Measurements from ENCODE around the gene USH2A. TPM values are rescaled to one million over a fixed set of nuclear protein-coding genes. Genes with fewer than 3 reads are reported as not detected.

USH2A gene
- total RNA-seq, 2 experiments from 2014 or later, result not detected

DNA sequence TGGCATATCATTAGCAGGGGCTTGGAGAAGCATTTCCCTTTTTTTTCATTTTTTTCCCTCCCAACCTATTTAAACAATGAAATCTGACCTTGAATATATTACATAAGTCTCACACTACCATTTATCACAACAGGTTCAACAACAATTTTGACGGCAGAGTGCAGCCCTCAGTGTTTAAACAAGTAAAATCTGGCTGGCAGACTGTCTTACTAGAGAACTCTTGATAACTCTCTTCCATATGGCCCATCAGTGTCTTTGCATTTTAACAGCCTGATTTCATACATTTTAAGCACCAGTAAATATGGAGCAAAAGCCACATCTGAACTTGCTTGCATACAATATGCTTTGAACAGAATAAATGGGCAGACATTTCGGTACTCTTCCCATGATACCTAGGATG is 643.1 kb downstream of the USH2A start:
- DNase-seq, result no peak
- Mint-ChIP-seq H3K4me3 (no peak overlapping the region), H3K27ac (no peak overlapping the region), H3K27me3 (no peaks in the 10 kb centered on the region), H3K9me3 (peaks cover 3% of the 10 kb centered on the region), H3K4me1 (ENCODE audit: low read depth) (no peaks in the 10 kb centered on the region), H3K36me3 (ENCODE audit: low read depth) (no peaks in the 10 kb centered on the region)
- H3K27me3 ChIP-seq (ENCODE audit: control insufficient read depth in 1 of 2, insufficient read depth in 2 of 2, low read length in 2 of 2), result no peaks in the 10 kb centered on the region
- no peak overlapping the region for H3K27ac ChIP-seq (ENCODE audit: low read depth in 1 of 2, low read length in 2 of 2)
- no peak overlapping the region for H3K4me3 ChIP-seq (ENCODE audit: low read length)
- H3K9me3 ChIP-seq (ENCODE audit: control insufficient read depth in 1 of 2, insufficient read depth in 1 of 2, low read length in 2 of 2), result peaks cover 0 to 3% of the 10 kb centered on the region in 2 experiments
- H3K36me3 ChIP-seq (ENCODE audit: insufficient read depth, low read length), result no peaks in the 10 kb centered on the region
- no peaks in the 10 kb centered on the region for H3K4me1 ChIP-seq (ENCODE audit: insufficient read depth, low read length)
- TF ChIP-seq, protein P1, sequence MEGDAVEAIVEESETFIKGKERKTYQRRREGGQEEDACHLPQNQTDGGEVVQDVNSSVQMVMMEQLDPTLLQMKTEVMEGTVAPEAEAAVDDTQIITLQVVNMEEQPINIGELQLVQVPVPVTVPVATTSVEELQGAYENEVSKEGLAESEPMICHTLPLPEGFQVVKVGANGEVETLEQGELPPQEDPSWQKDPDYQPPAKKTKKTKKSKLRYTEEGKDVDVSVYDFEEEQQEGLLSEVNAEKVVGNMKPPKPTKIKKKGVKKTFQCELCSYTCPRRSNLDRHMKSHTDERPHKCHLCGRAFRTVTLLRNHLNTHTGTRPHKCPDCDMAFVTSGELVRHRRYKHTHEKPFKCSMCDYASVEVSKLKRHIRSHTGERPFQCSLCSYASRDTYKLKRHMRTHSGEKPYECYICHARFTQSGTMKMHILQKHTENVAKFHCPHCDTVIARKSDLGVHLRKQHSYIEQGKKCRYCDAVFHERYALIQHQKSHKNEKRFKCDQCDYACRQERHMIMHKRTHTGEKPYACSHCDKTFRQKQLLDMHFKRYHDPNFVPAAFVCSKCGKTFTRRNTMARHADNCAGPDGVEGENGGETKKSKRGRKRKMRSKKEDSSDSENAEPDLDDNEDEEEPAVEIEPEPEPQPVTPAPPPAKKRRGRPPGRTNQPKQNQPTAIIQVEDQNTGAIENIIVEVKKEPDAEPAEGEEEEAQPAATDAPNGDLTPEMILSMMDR (IDR thresholded peaks at IDR 0.05), result no peak
- no peak for ATAC-seq (ENCODE audit: poor library complexity)
- ChIA-PET POLR2A (no interaction called here), CTCF (no interaction called here)
- intact Hi-C loops (cut with DNase I, micrococcal nuclease), result no loop called here

DNA sequence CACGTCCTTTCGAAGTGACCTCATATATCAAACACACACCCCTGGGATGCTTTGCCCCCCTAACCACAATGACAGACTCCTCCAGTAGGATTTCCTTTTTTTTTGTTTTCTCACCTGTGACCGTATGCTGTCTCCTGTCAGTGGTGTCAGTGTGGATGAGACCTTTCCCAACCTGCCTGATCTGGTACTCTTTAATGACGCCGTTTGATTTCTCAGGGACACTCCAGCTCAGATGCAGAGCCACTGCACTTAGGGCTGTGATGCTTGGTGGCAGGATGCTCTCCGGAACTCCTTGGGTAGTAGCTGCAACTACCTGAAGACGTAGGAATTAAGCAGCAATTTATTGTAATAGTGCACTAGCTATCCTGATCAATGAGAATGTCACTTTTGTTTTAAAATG is 643.5 kb downstream of the USH2A start:
- no peak overlapping the region for H3K4me3 Mint-ChIP-seq
- no peak overlapping the region for H3K27ac Mint-ChIP-seq
- H3K36me3 ChIP-seq (ENCODE audit: insufficient read depth, low read length), result no peaks in the 10 kb centered on the region
- DNase-seq (no peak), ATAC-seq (ENCODE audit: poor library complexity) (no peak)
- H3K4me3 ChIP-seq (ENCODE audit: low read length), result no peak overlapping the region
- TF ChIP-seq, protein P1 (IDR thresholded peaks at IDR 0.05), result no peak
- intact Hi-C loops (cut with DNase I, micrococcal nuclease), result no loop called here
- peaks cover 3% of the 10 kb centered on the region for H3K9me3 Mint-ChIP-seq
- ChIA-PET POLR2A (no interaction called here), CTCF (no interaction called here)
- H3K36me3 Mint-ChIP-seq (ENCODE audit: low read depth), result no peaks in the 10 kb centered on the region
- H3K27ac ChIP-seq (ENCODE audit: low read depth in 1 of 2, low read length in 2 of 2), result no peak overlapping the region
- H3K27me3 ChIP-seq (ENCODE audit: control insufficient read depth in 1 of 2, insufficient read depth in 2 of 2, low read length in 2 of 2), result no peaks in the 10 kb centered on the region
- no peaks in the 10 kb centered on the region for H3K4me1 ChIP-seq (ENCODE audit: insufficient read depth, low read length)
- H3K27me3 Mint-ChIP-seq, result no peaks in the 10 kb centered on the region
- peaks cover 0 to 3% of the 10 kb centered on the region in 2 experiments for H3K9me3 ChIP-seq (ENCODE audit: control insufficient read depth in 1 of 2, insufficient read depth in 1 of 2, low read length in 2 of 2)
- H3K4me1 Mint-ChIP-seq (ENCODE audit: low read depth), result no peaks in the 10 kb centered on the region

DNA sequence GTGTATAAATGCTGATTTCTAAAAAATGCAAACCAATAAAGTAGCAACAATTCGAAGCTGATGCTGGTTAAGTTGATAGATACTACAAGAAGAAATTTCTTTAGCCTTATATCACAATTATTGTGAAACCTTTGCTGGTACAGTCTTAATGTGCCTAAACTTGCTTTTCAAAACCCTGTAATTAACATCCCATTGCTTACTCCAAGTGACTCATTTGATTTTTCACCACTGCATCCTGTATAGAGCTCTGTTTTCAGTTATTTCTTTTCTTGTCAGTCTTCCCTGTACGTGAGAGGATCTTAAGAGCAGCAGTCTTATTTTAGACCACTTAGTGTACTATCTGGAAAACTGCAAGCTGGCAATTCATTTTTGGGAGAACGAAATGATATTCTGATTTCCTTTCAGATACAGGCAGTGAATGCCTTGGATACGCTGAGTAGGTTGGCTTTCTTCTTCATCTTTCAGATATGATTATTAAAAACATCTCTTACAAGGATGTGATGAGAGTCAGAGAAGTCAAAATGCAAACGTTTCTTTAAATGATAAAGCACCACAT is 645.8 kb downstream of the USH2A start:
- TF ChIP-seq, protein P1 (IDR thresholded peaks at IDR 0.05), result no peak
- Histone ChIP-seq H3K9me3 (ENCODE audit: control insufficient read depth in 1 of 2, insufficient read depth in 1 of 2, low read length in 2 of 2) (peaks cover 0 to 3% of the 10 kb centered on the region in 2 experiments), H3K4me3 (ENCODE audit: low read length) (no peak overlapping the region), H3K27me3 (ENCODE audit: control insufficient read depth in 1 of 2, insufficient read depth in 2 of 2, low read length in 2 of 2) (no peaks in the 10 kb centered on the region), H3K27ac (ENCODE audit: low read depth in 1 of 2, low read length in 2 of 2) (no peak overlapping the region), H3K4me1 (ENCODE audit: insufficient read depth, low read length) (no peaks in the 10 kb centered on the region), H3K36me3 (ENCODE audit: insufficient read depth, low read length) (no peaks in the 10 kb centered on the region)
- H3K4me3 Mint-ChIP-seq, result no peak overlapping the region
- DNase-seq (no peak), ATAC-seq (ENCODE audit: poor library complexity) (no peak)
- no peaks in the 10 kb centered on the region for H3K27me3 Mint-ChIP-seq
- H3K9me3 Mint-ChIP-seq, result peaks cover 3% of the 10 kb centered on the region
- H3K36me3 Mint-ChIP-seq (ENCODE audit: low read depth), result no peaks in the 10 kb centered on the region
- CTCF ChIA-PET, result no interaction called here
- H3K27ac Mint-ChIP-seq, result no peak overlapping the region
- H3K4me1 Mint-ChIP-seq (ENCODE audit: low read depth), result no peaks in the 10 kb centered on the region
- POLR2A ChIA-PET, result no interaction called here
- intact Hi-C loops (cut with DNase I, micrococcal nuclease), result no loop called here
